GM19467 (cell line): Measurements from ENCODE around the gene MARK1.

Experiments
- ATAC-seq: cut with Tn5 transposase; IDR thresholded peaks from one replicate; pipeline ENCODE4 v1.9.1; 2021; ENCODE audit warnings: mild to moderate bottlenecking, moderate library complexity; ENCODE audit not compliant: unreplicated experiment

The MARK1 gene

GRCh38 chr1:220528679-220529501, 954 bp downstream of the MARK1 start:
- no peak for ATAC-seq

GRCh38 chr1:220529521-220530020, 1.6 kb downstream of the MARK1 start:
- ATAC-seq, result no peak

GRCh38 chr1:220533504-220534109, 5.7 kb downstream of the MARK1 start:
- ATAC-seq, result no peak

- ATAC-seq, result no peak
Observed at GRCh38 chr1:220544901-220545303, 17.0 kb downstream of the MARK1 start.

GRCh38 chr1:220550811-220551399, 23.0 kb downstream of the MARK1 start:
- no peak for ATAC-seq

GRCh38 chr1:220551718-220552117, 23.8 kb downstream of the MARK1 start:
- ATAC-seq, result no peak

GRCh38 chr1:220552672-220553260, 24.8 kb downstream of the MARK1 start:
- no peak for ATAC-seq

- ATAC-seq, result no peak
Observed at GRCh38 chr1:220556641-220557040, 28.7 kb downstream of the MARK1 start.

GRCh38 chr1:220563564-220563963, 35.6 kb downstream of the MARK1 start:
- ATAC-seq, result no peak

GRCh38 chr1:220564216-220564615, 36.3 kb downstream of the MARK1 start:
- no peak for ATAC-seq

GRCh38 chr1:220565670-220566069, 37.7 kb downstream of the MARK1 start:
- no peak for ATAC-seq

- ATAC-seq, result no peak
Observed at GRCh38 chr1:220566869-220567268, 38.9 kb downstream of the MARK1 start.

GRCh38 chr1:220572416-220572815, 44.5 kb downstream of the MARK1 start:
- no peak for ATAC-seq

GRCh38 chr1:220573836-220574235, 45.9 kb downstream of the MARK1 start:
- no peak for ATAC-seq

- no peak for ATAC-seq
Observed at GRCh38 chr1:220575718-220576497, 48.0 kb downstream of the MARK1 start.

GRCh38 chr1:220577926-220578325, 50.0 kb downstream of the MARK1 start:
- ATAC-seq, result no peak

- no peak for ATAC-seq
Observed at GRCh38 chr1:220579317-220579716, 51.4 kb downstream of the MARK1 start.

- no peak for ATAC-seq
Observed at GRCh38 chr1:220592714-220593113, 64.8 kb downstream of the MARK1 start.

- no peak for ATAC-seq
Observed at GRCh38 chr1:220594356-220594755, 66.4 kb downstream of the MARK1 start.

- ATAC-seq, result no peak
Observed at GRCh38 chr1:220595179-220595578, 67.2 kb downstream of the MARK1 start.

GRCh38 chr1:220604926-220605325, 77.0 kb downstream of the MARK1 start:
- ATAC-seq, result no peak
